NCI-H1417 treated with DMSO at 0.1 percent for 48 hours (cell line): ENCODE measurements around the gene METAP1D.
A peak's percentile ranks its signal among the peaks of the same experiment; 100 is the strongest.
"Not testable (repeated sequence)": the region's sequence is repeated elsewhere in the genome, so short reads cannot be mapped to it uniquely, and the experiment has no call there.

Source experiments
- DNase-seq: peaks from one replicate; lab custom pipeline; 2025; lab: John Stamatoyannopoulos, UW

Gene METAP1D

DNA sequence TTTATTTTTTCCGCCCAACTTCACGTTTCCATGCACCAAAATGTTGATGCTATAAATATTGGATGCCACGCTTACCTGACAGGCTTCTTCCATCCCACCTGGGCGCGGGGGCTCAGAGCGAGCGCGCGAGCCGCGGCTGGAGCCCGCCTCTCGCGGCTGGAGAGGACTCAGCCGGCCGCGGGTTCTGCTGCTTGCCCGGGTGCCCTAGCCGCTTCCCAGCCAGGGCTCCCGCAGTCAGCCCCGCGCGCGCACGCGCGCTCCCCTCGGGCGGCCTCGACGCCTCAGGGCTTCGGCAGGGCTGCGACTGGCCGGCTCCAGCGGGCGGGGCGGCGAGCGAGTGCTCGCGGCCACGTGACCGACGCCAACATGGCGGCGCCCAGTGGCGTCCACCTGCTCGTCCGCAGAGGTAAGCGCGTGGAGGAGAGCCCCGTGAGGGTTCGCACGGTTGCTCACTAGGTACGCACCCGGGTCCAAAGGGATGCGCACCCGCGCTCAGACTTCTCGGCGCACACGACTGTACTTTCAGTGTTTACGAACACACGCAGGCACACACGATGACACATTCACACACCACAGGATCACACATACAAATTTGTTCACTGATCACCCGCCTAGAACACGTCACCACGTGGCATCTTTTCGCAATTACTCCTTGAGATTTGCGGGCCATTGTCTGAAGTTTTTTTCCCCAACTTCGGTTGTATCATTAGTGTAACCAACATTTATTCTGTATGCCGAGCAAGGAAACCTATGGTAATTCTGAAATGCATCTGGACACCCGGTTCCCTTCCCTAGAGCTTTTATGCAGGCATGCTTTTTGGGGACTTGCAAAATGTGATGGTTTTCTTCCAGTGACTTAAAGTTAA lies at the start of gene METAP1D:
Gene METAP1D (plus strand): TSS at position 350 of the 866 bp plus-strand sequence. CDS start 17 bp downstream, at position 367.
- peak; percentile 2 for DNase-seq

GRCh38 chr2:171952276-171952675 lies 47.5 kb upstream of the METAP1D start:
- DNase-seq: no peak

GRCh38 chr2:171952748-171953147 lies 47.0 kb upstream of the METAP1D start:
- no peak for DNase-seq

GRCh38 chr2:171956135-171956825 lies 43.5 kb upstream of the METAP1D start:
- DNase-seq: no peak

GRCh38 chr2:171957061-171957460 lies 42.7 kb upstream of the METAP1D start:
- no peak for DNase-seq

DNA sequence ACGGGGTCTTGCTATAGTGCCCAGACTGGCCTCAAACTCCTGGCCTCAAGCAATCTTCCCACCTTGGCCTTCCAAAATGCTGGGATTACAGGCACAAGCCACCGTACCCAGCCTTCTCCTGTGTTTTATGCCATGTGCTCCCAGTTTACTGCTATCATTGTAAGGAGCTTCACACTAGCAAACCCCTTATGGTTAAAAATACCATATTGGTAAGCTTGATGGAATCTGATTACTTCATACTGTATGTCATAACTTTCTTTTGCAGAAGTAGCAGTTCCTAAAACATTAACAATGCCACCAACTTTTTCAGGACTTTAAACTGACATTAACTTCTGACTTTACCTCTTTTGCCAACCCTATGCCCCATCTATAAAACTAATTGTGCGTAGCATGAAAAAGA lies 41.3 kb upstream of the METAP1D start:
- DNase-seq: no peak

GRCh38 chr2:171959998-171960397 lies 39.8 kb upstream of the METAP1D start:
- DNase-seq: no peak

DNA sequence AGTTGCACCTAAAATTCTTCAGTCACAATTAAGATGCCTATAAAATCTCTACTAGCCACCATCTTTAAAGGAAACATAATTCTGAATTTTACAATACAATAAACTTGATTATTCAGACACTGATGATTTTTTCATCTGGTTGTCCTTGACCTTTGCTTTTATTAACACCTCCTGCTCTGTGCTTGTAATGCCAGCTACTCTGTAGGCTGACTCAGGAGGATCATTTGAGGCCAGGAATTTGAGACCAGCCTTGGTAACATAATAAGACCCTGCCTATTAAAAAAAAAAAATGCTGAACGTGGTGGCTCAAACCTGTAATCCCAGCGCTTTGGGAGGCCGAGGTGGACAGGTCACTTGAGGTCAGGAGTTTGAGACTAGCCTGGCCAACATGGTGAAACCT lies 39.2 kb upstream of the METAP1D start:
- DNase-seq: no peak

DNA sequence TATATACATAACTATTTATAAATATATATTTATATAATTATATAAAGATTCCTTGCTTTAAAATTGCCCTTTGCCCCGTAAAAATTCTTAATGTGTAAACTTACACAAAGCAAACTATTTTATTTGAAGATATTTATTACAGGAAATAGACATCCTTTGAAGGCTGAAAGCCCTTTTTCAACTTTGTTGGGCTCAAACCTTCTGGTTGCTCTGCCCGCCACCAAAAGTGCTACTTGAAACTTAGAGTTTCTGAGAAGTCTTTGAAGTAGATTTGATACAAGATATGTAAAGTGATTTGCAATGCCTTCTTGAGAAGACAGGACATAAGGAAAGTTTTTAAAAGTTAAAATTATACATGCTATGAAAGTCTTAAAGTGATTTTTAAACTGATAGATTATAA lies 36.6 kb upstream of the METAP1D start:
- DNase-seq: no peak

DNA sequence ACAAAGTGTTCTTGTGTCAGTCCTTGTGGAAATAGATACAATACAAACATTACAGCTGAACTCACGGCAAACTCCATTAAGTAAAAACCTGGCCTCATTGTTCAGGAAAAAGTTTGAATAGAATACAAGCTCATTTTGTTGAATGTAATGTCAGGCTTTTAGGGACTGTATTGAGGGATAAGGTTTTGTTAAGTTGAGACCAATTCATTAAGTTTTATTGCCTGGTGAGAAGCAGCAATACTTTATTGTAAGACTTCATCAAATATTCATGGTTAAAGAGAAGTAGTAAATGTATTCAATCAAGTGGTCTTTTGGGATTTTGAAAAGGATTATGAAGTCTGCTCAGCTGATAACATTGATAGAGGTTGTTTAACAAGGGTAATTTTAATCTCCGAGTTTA lies 35.4 kb upstream of the METAP1D start:
- no peak for DNase-seq

DNA sequence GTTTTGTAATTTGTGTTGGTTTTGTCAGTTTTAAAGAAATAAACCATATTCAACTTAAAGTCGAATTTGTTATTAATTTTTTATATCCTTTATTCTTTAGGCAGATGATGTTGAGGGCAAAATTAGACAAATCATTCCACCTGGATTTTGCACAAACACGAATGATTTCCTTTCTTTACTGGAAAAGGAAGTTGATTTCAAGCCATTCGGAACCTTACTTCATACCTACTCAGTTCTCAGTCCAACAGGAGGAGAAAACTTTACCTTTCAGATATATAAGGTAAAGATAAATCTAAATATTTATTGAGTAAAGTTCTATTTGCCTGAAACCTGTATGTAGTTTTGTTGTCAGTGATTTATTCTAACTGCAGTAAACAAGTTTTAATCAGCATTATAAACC lies 34.5 kb upstream of the METAP1D start:
- no peak for DNase-seq

- DNase-seq: no peak
These were observed 34.1 kb upstream of the METAP1D start for GRCh38 chr2:171965661-171966060.

DNA sequence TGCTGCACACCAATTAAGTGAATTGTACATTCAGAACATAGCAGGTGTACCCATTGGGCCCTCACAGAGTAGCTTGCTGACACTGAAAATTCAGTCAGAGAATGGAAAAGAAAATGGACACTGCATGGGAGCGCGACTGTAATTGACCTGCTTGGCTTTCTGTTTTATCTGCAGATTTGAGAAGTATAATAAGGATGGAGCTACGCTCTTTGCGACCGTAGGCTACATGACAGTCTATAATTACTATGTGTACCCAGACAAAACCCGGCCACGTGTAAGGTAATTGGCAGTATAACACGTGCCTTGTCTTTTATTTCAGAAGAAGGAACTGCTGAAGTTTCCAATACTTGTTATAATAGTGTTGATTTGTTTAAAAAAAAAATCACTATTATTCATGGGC lies 33.5 kb upstream of the METAP1D start:
- DNase-seq: peak; percentile 64

- no peak for DNase-seq
These were observed 33.1 kb upstream of the METAP1D start for GRCh38 chr2:171966688-171967087.

DNA sequence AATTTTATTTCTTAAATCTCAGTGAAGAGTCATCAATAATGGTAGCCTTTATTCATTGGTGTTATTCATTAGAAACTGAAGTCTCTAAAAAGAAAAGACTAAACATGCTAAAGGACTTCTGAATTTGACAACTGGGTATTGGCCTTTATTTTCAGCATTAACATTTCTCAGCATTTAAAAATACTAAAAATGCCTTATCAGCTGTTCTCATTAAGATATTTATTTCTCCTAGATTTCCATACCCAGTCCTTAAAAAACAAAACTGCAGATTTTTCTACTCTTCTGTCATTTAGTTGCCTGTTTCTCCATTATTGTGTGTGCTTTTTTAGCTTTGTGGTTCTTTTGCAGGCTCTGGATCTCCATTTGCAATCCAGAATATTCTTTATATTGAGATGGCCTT lies 31.2 kb upstream of the METAP1D start:
- DNase-seq: no peak

GRCh38 chr2:171972329-171972982 lies 27.3 kb upstream of the METAP1D start:
- DNase-seq: no peak

DNA sequence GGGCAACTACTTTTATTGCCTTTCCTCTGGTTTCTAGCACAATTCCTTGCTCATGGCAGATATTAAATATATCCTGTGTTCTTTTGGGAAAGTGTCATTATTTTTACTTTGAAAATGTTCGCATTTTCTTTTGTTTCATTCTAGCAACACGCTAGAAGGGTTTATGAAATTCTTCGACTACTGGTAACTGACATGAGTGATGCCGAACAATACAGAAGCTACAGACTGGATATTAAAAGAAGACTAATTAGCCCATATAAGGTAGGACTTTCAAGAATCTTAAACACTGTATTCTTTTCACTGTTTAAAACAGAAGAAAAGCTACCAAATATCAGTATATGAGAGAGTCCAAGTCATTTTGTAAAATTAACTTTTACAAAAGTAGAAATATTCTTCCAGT lies 20.6 kb upstream of the METAP1D start:
- no peak for DNase-seq

GRCh38 chr2:171983924-171984323 lies 15.8 kb upstream of the METAP1D start:
- DNase-seq: not testable (repeated sequence)

DNA sequence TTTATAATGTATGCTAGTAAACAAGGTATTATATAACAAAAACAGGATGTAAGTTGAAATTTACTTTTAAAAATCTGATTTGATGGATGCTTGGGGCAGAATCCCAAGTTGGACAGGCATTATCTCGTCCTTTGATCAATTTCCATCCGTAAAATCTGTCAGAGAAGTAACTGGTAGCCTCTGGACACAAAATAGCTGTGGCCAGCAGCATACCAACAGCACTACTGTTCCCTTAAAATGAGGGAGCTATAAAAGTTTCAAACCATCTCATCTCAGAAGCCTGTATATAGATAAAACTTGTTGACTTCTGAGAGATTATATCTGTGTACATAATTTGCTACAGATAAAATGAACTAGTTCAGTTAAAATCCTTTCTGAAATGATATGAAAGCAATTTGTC lies 14.7 kb upstream of the METAP1D start:
- DNase-seq: no peak

DNA sequence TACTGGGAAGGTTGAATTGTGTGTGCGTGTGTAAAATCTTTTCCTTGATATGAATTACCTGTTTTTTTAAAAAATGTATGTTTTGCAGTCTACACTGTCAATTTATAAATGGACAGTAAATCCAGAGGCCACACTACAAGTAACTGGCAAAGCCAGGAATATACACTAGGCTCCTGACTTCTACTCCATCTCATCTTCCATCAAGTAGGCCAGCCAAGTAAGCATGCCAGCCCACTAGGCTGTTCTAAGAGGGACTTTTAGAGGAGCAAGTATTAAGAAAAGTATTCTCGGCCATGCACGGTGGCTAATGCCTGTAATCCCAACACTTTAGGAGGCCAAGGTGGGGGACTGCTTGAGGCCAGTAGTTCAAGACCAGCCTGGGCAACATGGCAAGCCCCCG lies 13.0 kb upstream of the METAP1D start:
- DNase-seq: no peak

- DNase-seq: no peak
These were observed 8.7 kb upstream of the METAP1D start for GRCh38 chr2:171991027-171991426.

GRCh38 chr2:171995586-171995985 lies 4.2 kb upstream of the METAP1D start:
- DNase-seq: no peak

GRCh38 chr2:171996021-171996420 lies 3.7 kb upstream of the METAP1D start:
- no peak for DNase-seq
